DND-41 (cell line): ENCODE results near the gene C10orf95.
"Not testable (repeated sequence)": the region's sequence is repeated elsewhere in the genome, so short reads cannot be mapped to it uniquely, and the experiment has no call there.

Experiments used
- ATAC-seq: fragments of 200-7000 bp; cut with Tn5 transposase; 3 replicates; pipeline ENCODE4 v1.9.1; 2021; ENCODE audit warnings: low read depth; ENCODE audit not compliant: insufficient read depth
- DNase-seq: peaks from one replicate; pipeline ENCODE4 v3.0.0-alpha.2; 2020
- H2AFZ ChIP-seq: 2 replicates; pipeline ENCODE4 v1.6.0; 2012; ENCODE audit warnings: low read depth, low read length
- H3K27ac ChIP-seq: 2 replicates; pipeline ENCODE4 v1.5.1; 2012; ENCODE audit warnings: low read length, inconsistent platforms
- H3K27me3 ChIP-seq: fragments of 200-600 bp; sonication (generic); 2 replicates; pipeline ENCODE4 v1.6.0; 2012; ENCODE audit warnings: low read length, mild to moderate bottlenecking, inconsistent platforms; ENCODE audit not compliant: insufficient read depth, poor library complexity
- H3K36me3 ChIP-seq: 2 replicates; pipeline ENCODE4 v1.5.1; 2012; ENCODE audit warnings: low read length, inconsistent platforms; ENCODE audit not compliant: insufficient read depth
- H3K4me1 ChIP-seq: 2 replicates; pipeline ENCODE4 v1.5.1; 2012; ENCODE audit warnings: mild to moderate bottlenecking, low read length; ENCODE audit not compliant: insufficient read depth
- H3K4me2 ChIP-seq: 2 replicates; pipeline ENCODE4 v1.6.0; 2012; ENCODE audit warnings: mild to moderate bottlenecking, moderate library complexity, low read length, inconsistent platforms; ENCODE audit not compliant: insufficient read depth
- H3K4me3 ChIP-seq, 2 experiments: fragments of 200-600 bp in 1 of 2; shearing (Covaris generic) in 1 of 2; 2 replicates each; pipeline ENCODE4 v1.5.1; 2012 to 2016; ENCODE audit warnings: inconsistent platforms in 2 of 2, low read length in 2 of 2, mild to moderate bottlenecking in 2 of 2, low read depth in 1 of 2, moderate library complexity in 1 of 2
- H3K79me2 ChIP-seq: 2 replicates; pipeline ENCODE4 v1.6.0; 2012; ENCODE audit warnings: low read length, inconsistent platforms; ENCODE audit not compliant: insufficient read depth
- H3K9ac ChIP-seq: 2 replicates; pipeline ENCODE4 v1.6.0; 2012; ENCODE audit warnings: low read depth, mild to moderate bottlenecking, inconsistent platforms, low read length, moderate library complexity
- H3K9me3 ChIP-seq: 2 replicates; pipeline ENCODE4 v1.5.1; 2012; ENCODE audit warnings: low read length, moderate library complexity, mild to moderate bottlenecking, inconsistent platforms; ENCODE audit not compliant: insufficient read depth, severe bottlenecking
- H4K20me1 ChIP-seq: 2 replicates; pipeline ENCODE4 v1.6.0; 2012; ENCODE audit warnings: low read length; ENCODE audit not compliant: insufficient read depth
- EZH2 ChIP-seq: IDR thresholded peaks from 3 replicates; pipeline ENCODE4 v1.6.1; 2012; ENCODE audit warnings: borderline replicate concordance, low read depth, mild to moderate bottlenecking, moderate library complexity, low read length, inconsistent platforms; ENCODE audit not compliant: severe bottlenecking
- TF ChIP-seq, protein P1 (sequence below): IDR thresholded peaks from 2 replicates; pipeline ENCODE4 v1.5.1; 2012; ENCODE audit warnings: borderline replicate concordance, low read length, moderate library complexity, mild to moderate bottlenecking; ENCODE audit not compliant: poor library complexity, severe bottlenecking; ENCODE audit errors: extremely low read depth

The C10orf95 gene

DNA sequence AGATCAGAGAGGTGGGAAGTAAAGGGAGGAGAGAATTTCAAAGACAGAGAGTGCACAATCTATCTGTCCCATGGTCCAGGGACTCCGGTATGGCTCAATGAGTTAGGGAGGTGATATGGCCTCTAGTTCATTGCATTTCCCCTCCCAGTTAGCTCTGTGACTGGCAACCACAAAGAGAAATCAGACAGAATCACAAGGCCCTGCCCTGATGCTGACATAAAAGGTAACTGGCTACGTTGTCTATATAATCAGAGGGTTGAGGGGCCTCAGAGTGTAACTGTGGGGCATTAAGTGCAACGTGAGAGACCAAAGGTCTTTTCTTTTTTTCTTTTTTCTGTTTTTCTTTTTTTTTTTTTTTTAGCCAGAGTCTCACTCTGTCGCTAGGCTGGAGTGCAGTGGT lies 7.3 kb upstream of the C10orf95 start:
- H4K20me1 ChIP-seq: no peaks in the 10 kb centered on the region
- H3K4me1 ChIP-seq: peaks cover 27% of the 10 kb centered on the region
- no peak overlapping the region for H2AFZ ChIP-seq
- no peak overlapping the region for H3K4me2 ChIP-seq
- no peaks in the 10 kb centered on the region for H3K27me3 ChIP-seq
- H3K36me3 ChIP-seq: no peaks in the 10 kb centered on the region; the same call in 1 of the 2 replicates
- H3K9ac ChIP-seq: no peak overlapping the region
- TF ChIP-seq EZH2: no peak
- TF ChIP-seq, protein P1, sequence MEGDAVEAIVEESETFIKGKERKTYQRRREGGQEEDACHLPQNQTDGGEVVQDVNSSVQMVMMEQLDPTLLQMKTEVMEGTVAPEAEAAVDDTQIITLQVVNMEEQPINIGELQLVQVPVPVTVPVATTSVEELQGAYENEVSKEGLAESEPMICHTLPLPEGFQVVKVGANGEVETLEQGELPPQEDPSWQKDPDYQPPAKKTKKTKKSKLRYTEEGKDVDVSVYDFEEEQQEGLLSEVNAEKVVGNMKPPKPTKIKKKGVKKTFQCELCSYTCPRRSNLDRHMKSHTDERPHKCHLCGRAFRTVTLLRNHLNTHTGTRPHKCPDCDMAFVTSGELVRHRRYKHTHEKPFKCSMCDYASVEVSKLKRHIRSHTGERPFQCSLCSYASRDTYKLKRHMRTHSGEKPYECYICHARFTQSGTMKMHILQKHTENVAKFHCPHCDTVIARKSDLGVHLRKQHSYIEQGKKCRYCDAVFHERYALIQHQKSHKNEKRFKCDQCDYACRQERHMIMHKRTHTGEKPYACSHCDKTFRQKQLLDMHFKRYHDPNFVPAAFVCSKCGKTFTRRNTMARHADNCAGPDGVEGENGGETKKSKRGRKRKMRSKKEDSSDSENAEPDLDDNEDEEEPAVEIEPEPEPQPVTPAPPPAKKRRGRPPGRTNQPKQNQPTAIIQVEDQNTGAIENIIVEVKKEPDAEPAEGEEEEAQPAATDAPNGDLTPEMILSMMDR: no peak
- no peaks in the 10 kb centered on the region for H3K9me3 ChIP-seq
- no peak for DNase-seq
- no peak overlapping the region for H3K4me3 ChIP-seq
- no peak overlapping the region for H3K27ac ChIP-seq
- no peak for ATAC-seq
- H3K79me2 ChIP-seq: peaks cover 5% of the 10 kb centered on the region; the same call in 1 of the 2 replicates

GRCh38 chr10:102457591-102458150 lies 6.3 kb upstream of the C10orf95 start:
- no peak overlapping the region for H3K27ac ChIP-seq
- no peak overlapping the region for H3K4me2 ChIP-seq
- H3K79me2 ChIP-seq: peaks cover 6% of the 10 kb centered on the region; the same call in 1 of the 2 replicates
- no peaks in the 10 kb centered on the region for H4K20me1 ChIP-seq
- DNase-seq (no peak), ATAC-seq (no peak)
- H3K9ac ChIP-seq: no peak overlapping the region
- H3K4me3 ChIP-seq: no peak overlapping the region
- peaks cover 4% of the 10 kb centered on the region for H3K36me3 ChIP-seq
- TF ChIP-seq EZH2: no peak
- TF ChIP-seq, protein P1: no peak
- H2AFZ ChIP-seq: no peak overlapping the region
- no peaks in the 10 kb centered on the region for H3K27me3 ChIP-seq
- peaks cover 27% of the 10 kb centered on the region for H3K4me1 ChIP-seq
- H3K9me3 ChIP-seq: no peaks in the 10 kb centered on the region

- no peak overlapping the region for H3K27ac ChIP-seq
- peaks cover 25% of the 10 kb centered on the region for H3K4me1 ChIP-seq
- DNase-seq (no peak), ATAC-seq (no peak)
- 0 out of 2 replicates have a peak, but pooled peaks cover 4% of the 10 kb centered on the region for H4K20me1 ChIP-seq
- no peak overlapping the region for H2AFZ ChIP-seq
- peaks cover 12% of the 10 kb centered on the region for H3K79me2 ChIP-seq
- peaks cover 12% of the 10 kb centered on the region for H3K36me3 ChIP-seq
- TF ChIP-seq, protein P1: no peak
- no peak for TF ChIP-seq EZH2
- no peaks in the 10 kb centered on the region for H3K27me3 ChIP-seq
- H3K4me3 ChIP-seq: no peak overlapping the region
- no peak overlapping the region for H3K4me2 ChIP-seq
- no peak overlapping the region for H3K9ac ChIP-seq
- no peaks in the 10 kb centered on the region for H3K9me3 ChIP-seq
These were observed 4.6 kb upstream of the C10orf95 start for GRCh38 chr10:102455893-102456471.

- not testable (repeated sequence) for H3K4me2 ChIP-seq, H4K20me1 ChIP-seq, H3K9me3 ChIP-seq, H2AFZ ChIP-seq, H3K27ac ChIP-seq, DNase-seq, ATAC-seq, H3K27me3 ChIP-seq, H3K4me3 ChIP-seq, H3K9ac ChIP-seq
- H3K79me2 ChIP-seq: peaks cover 19% of the 10 kb centered on the region
- H3K4me1 ChIP-seq: peaks cover 19% of the 10 kb centered on the region
- H3K36me3 ChIP-seq: peaks cover 12% of the 10 kb centered on the region
These were observed 3.5 kb upstream of the C10orf95 start for GRCh38 chr10:102454662-102455487.
